ENCODE results near the gene FHOD3. TPM values are rescaled to one million over a fixed set of nuclear protein-coding genes. Genes with fewer than 3 reads are reported as not detected.

FHOD3 gene
- total RNA-seq, 1 experiment from 2014 or later = 22.7 TPM

- Histone ChIP-seq H3K27ac (ENCODE audit: low read length) (no peak overlapping the region), H3K9me3 (ENCODE audit: control insufficient read depth, insufficient read depth, low read depth, low read length) (no peaks in the 10 kb centered on the region), H3K4me1 (ENCODE audit: control insufficient read depth, insufficient read depth, low read length) (peaks cover 3% of the 10 kb centered on the region; the same call in 1 of the 2 replicates), H3K4me3 (ENCODE audit: low read depth in 2 of 2, low read length in 2 of 2) (no peak overlapping the region), H3K27me3 (ENCODE audit: control insufficient read depth, insufficient read depth, low read length) (no peaks in the 10 kb centered on the region), H3K36me3 (ENCODE audit: control insufficient read depth, insufficient read depth, low read length) (no peaks in the 10 kb centered on the region)
- POLR2A ChIA-PET = no interaction called here
- DNase-seq (ENCODE audit: low read depth, low spot score) (no peak), ATAC-seq (no peak)
- no peak for TF ChIP-seq REST (IDR thresholded peaks at IDR 0.05; ENCODE audit: insufficient read depth in 1 of 2, low read depth in 2 of 2, low read length in 1 of 2)
- no peak for TF ChIP-seq CTCF (IDR thresholded peaks at IDR 0.05)
- TF ChIP-seq SIN3A (IDR thresholded peaks at IDR 0.05; ENCODE audit: borderline replicate concordance, insufficient read depth, low read depth, low read length) = no peak
- no peak for TF ChIP-seq POLR2AphosphoS5 (IDR thresholded peaks at IDR 0.05; ENCODE audit: low read depth, low read length)
- TF ChIP-seq TCF7L2 (IDR thresholded peaks at IDR 0.05; ENCODE audit: low read depth, low read length) = no peak
- intact Hi-C loops (cut with micrococcal nuclease; ENCODE audit: unreplicated experiment) (no loop called here), in situ Hi-C loops (cut with HindIII; ENCODE audit: low pct_unique_long_range_greater_than_20kb, low sequenced_read_pairs) (no loop called here)
- CTCF ChIA-PET = no interaction called here
- no TSS peak for BruUV-seq (replicated peaks)
Measured at GRCh38 chr18:36531636-36532035, 234.1 kb downstream of the FHOD3 start.

- Histone ChIP-seq H3K4me3 (ENCODE audit: low read depth in 2 of 2, low read length in 2 of 2) (no peak overlapping the region), H3K27ac (ENCODE audit: low read length) (no peak overlapping the region), H3K9me3 (ENCODE audit: control insufficient read depth, insufficient read depth, low read depth, low read length) (no peaks in the 10 kb centered on the region), H3K27me3 (ENCODE audit: control insufficient read depth, insufficient read depth, low read length) (no peaks in the 10 kb centered on the region), H3K4me1 (ENCODE audit: control insufficient read depth, insufficient read depth, low read length) (peaks cover 3% of the 10 kb centered on the region; the same call in 1 of the 2 replicates), H3K36me3 (ENCODE audit: control insufficient read depth, insufficient read depth, low read length) (no peaks in the 10 kb centered on the region)
- TF ChIP-seq CTCF (IDR thresholded peaks at IDR 0.05) (no peak), REST (IDR thresholded peaks at IDR 0.05; ENCODE audit: insufficient read depth in 1 of 2, low read depth in 2 of 2, low read length in 1 of 2) (no peak), POLR2AphosphoS5 (IDR thresholded peaks at IDR 0.05; ENCODE audit: low read depth, low read length) (no peak), TCF7L2 (IDR thresholded peaks at IDR 0.05; ENCODE audit: low read depth, low read length) (no peak)
- in situ Hi-C loops (cut with HindIII; ENCODE audit: low pct_unique_long_range_greater_than_20kb, low sequenced_read_pairs) (no loop called here), intact Hi-C loops (cut with micrococcal nuclease; ENCODE audit: unreplicated experiment) (no loop called here)
- DNase-seq (ENCODE audit: low read depth, low spot score) (no peak), ATAC-seq (no peak)
- ChIA-PET CTCF (no interaction called here), POLR2A (no interaction called here)
- no TSS peak for BruUV-seq (replicated peaks)
Measured at GRCh38 chr18:36532394-36532793, 234.9 kb downstream of the FHOD3 start.

All from Panc1 (cell line).